ENCODE data around the gene TMEM131. TPM values are rescaled to one million over a fixed set of nuclear protein-coding genes. Genes with fewer than 3 reads are reported as not detected.

Gene TMEM131
- total RNA-seq, 4 donors from 2014 or later = 10.3 to 39.2 (median 20.0) TPM

DNA sequence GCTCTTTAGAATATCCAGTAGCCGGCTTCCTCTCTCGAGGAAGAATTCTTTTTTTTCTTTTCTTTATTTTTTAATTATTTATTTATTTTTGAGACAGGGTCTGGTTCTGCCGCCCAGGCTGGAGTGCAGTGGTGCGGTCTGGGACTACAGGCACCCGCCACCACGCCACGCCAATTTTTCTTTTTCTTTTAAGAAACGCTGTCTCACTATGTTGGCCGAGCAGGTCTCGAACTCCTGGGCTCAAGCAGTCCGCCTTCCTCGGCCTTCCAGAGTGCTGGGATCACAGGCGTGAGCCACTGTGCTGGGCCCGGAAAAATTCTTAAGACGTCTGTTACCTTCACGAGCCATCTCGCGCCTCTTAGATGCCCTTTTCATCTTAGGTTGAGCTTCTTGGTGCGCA is 931 bp upstream of the TMEM131 start:
- no peak for ATAC-seq
- intact Hi-C loops (cut with DNase I; ENCODE audit: low total_unique reads) = loop anchor here (1.0 to 10.0 kb wide), 2 partner anchors 40 to 192 kb away; no protein-coding TSS in a partner anchor
- in situ Hi-C loops (cut with MboI; ENCODE audit: low sequenced_read_pairs in 4 of 4) = no loop called here
- Histone ChIP-seq H3K27me3 (no peaks in the 10 kb centered on the region), H3K36me3 (no peaks in the 10 kb centered on the region), H3K9me3 (no peaks in the 10 kb centered on the region), H3K4me3 (peak overlapping the region; percentile 72 to 97 (median 80)), H3K4me1 (peaks cover 29 to 37% of the 10 kb centered on the region in 2 donors), H3K27ac (peak overlapping the region; percentile 90 to 100 (median 96))
- TF ChIP-seq, protein P1, sequence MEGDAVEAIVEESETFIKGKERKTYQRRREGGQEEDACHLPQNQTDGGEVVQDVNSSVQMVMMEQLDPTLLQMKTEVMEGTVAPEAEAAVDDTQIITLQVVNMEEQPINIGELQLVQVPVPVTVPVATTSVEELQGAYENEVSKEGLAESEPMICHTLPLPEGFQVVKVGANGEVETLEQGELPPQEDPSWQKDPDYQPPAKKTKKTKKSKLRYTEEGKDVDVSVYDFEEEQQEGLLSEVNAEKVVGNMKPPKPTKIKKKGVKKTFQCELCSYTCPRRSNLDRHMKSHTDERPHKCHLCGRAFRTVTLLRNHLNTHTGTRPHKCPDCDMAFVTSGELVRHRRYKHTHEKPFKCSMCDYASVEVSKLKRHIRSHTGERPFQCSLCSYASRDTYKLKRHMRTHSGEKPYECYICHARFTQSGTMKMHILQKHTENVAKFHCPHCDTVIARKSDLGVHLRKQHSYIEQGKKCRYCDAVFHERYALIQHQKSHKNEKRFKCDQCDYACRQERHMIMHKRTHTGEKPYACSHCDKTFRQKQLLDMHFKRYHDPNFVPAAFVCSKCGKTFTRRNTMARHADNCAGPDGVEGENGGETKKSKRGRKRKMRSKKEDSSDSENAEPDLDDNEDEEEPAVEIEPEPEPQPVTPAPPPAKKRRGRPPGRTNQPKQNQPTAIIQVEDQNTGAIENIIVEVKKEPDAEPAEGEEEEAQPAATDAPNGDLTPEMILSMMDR (IDR thresholded peaks at IDR 0.05 in 4 of 5, conservative IDR thresholded peaks at IDR 0.05 in 1 of 5) = no peak
- no peak for TF ChIP-seq POLR2A (IDR thresholded peaks at IDR 0.05)
- no peak for DNase-seq

DNA sequence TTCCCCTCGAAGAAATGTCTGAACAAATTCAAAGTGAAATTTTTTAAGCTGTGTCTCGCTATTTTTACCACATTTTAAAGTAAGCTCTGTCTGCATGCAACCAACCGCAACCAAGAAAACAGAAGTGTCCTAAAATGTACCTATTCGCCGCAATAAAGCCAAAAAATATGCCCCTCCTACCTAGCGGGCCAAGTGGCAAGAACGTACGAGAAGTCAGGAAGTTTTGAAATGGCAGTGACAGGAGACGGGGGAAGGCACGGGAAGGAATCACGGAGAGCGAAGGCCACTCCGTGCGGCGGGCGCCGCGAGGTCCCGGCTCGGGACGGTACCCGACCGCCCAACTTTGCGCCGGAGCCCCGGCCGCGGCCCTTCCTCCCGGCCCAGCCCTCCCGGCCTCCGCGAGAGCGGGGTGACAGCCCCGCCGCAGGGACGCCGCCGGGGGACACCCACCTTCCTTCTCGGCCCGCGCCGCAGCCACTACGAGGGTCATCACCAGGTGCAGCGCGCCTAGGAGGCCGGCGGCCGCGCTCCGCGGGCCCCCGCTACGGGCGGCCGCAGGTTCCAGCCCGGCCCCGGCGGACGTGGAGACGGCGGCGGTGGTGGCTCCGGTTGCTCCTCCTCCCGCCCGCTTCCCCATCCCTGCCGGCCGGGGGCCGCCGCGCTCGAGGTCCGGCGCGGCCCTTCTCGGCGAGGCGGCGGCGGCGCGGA is 568 bp downstream of the TMEM131 start:
- Histone ChIP-seq H3K4me1 (peaks cover 44 to 52% of the 10 kb centered on the region in 2 donors), H3K9me3 (no peaks in the 10 kb centered on the region), H3K27ac (peak overlapping the region; percentile 90 to 100 (median 96)), H3K36me3 (no peaks in the 10 kb centered on the region), H3K27me3 (no peaks in the 10 kb centered on the region), H3K4me3 (peak overlapping the region; percentile 72 to 97 (median 80))
- TF ChIP-seq, protein P1 (IDR thresholded peaks at IDR 0.05 in 4 of 5, conservative IDR thresholded peaks at IDR 0.05 in 1 of 5) = peak in 1 of 5 experiments; percentile 8
- TF ChIP-seq POLR2A (IDR thresholded peaks at IDR 0.05) = peak in 1 of 2 donors; percentile 21
- DNase-seq (peak in 1 of 2 donors; percentile 33), ATAC-seq (peak; percentile 45 to 48)
- intact Hi-C loops (cut with DNase I; ENCODE audit: low total_unique reads) = loop anchor here (2.0 to 10.0 kb wide), 2 partner anchors 124 to 190 kb away; no protein-coding TSS in a partner anchor
- in situ Hi-C loops (cut with MboI; ENCODE audit: low sequenced_read_pairs in 4 of 4) = no loop called here

DNA sequence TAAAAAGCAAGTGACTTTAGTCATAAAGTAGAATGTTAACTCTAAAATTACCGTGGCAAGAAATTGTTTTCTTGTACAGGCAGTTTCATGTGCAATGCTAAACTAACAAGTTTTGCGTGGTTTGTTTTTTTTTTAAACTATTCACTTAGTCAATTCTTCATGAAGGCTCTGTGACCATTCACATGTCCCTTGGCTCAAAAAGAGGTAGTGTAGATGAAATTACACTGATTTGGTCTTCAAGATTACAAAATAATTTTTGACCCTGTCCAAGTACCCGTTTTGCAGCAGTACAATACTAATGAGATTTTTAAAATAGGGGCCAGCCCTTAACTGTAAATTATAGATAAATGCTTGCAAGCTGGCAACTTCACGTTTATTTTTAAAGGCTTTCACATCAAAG is 1.3 kb downstream of the TMEM131 start:
- H3K27me3 ChIP-seq = no peaks in the 10 kb centered on the region
- H3K4me1 ChIP-seq = peaks cover 51 to 58% of the 10 kb centered on the region in 2 donors
- H3K27ac ChIP-seq = peak overlapping the region; percentile 90 to 100 (median 96)
- H3K4me3 ChIP-seq = peak overlapping the region; percentile 72 to 97 (median 80)
- no peaks in the 10 kb centered on the region for H3K36me3 ChIP-seq
- in situ Hi-C loops (cut with MboI; ENCODE audit: low sequenced_read_pairs in 4 of 4) (no loop called here), intact Hi-C loops (cut with DNase I; ENCODE audit: low total_unique reads) (loop anchor here (2.0 to 10.0 kb wide), 2 partner anchors 124 to 190 kb away; no protein-coding TSS in a partner anchor)
- H3K9me3 ChIP-seq = no peaks in the 10 kb centered on the region
- DNase-seq (no peak), ATAC-seq (no peak)
- TF ChIP-seq, protein P1 (IDR thresholded peaks at IDR 0.05 in 4 of 5, conservative IDR thresholded peaks at IDR 0.05 in 1 of 5) = no peak
- no peak for TF ChIP-seq POLR2A (IDR thresholded peaks at IDR 0.05)

DNA sequence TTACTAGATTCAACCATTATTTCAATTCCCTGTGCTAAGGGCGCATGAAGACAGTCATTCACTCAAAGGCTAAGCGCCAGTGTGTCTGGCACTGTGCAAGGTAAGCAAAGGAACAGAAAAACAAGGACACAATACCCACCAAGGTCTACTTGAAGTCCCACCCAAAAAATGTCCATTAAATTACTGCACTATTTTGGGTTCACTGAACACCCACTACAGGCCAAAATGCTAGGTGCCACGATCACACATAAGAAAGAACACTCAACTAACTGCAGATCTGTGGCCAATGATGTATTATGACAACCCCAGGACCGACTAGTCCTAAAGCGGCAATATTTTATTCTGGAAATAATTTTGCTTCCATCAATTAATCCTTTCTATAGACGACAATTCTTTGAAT is 1.8 kb downstream of the TMEM131 start:
- Histone ChIP-seq H3K27me3 (no peaks in the 10 kb centered on the region), H3K4me3 (peak overlapping the region; percentile 72 to 97 (median 80)), H3K4me1 (peaks cover 51 to 63% of the 10 kb centered on the region in 2 donors), H3K36me3 (no peaks in the 10 kb centered on the region), H3K9me3 (no peaks in the 10 kb centered on the region), H3K27ac (peak overlapping the region; percentile 90 to 100 (median 96))
- intact Hi-C loops (cut with DNase I; ENCODE audit: low total_unique reads) = loop anchor here (2.0 to 10.0 kb wide), 2 partner anchors 123 to 189 kb away; no protein-coding TSS in a partner anchor
- ATAC-seq (no peak), DNase-seq (no peak)
- in situ Hi-C loops (cut with MboI; ENCODE audit: low sequenced_read_pairs in 4 of 4) = no loop called here
- TF ChIP-seq, protein P1 (IDR thresholded peaks at IDR 0.05 in 4 of 5, conservative IDR thresholded peaks at IDR 0.05 in 1 of 5) = no peak
- no peak for TF ChIP-seq POLR2A (IDR thresholded peaks at IDR 0.05)
